Endodermal cell (in vitro differentiated cells): ENCODE data around the gene ERC1. TPM values are rescaled to one million over a fixed set of nuclear protein-coding genes. Genes with fewer than 3 reads are reported as not detected.

Experiments used
- DNase-seq: peaks from one replicate; pipeline ENCODE4 v3.0.0-alpha.2; 2017
- H3K27ac ChIP-seq: 2 replicates; pipeline ENCODE4 v1.5.1; 2013; ENCODE audit warnings: mild to moderate bottlenecking, low read depth, low read length, moderate library complexity
- H3K27me3 ChIP-seq: 2 replicates; pipeline ENCODE4 v1.6.1; 2013; ENCODE audit warnings: mild to moderate bottlenecking, low read length, moderate library complexity; ENCODE audit not compliant: insufficient read depth, control insufficient read depth, poor library complexity, severe bottlenecking
- H3K36me3 ChIP-seq: 2 replicates; pipeline ENCODE4 v1.7.0; 2013; ENCODE audit warnings: mild to moderate bottlenecking, low read length, moderate library complexity; ENCODE audit not compliant: control insufficient read depth, insufficient read depth
- H3K4me1 ChIP-seq: one replicate; pipeline ENCODE4 v1.7.0; 2013; ENCODE audit warnings: low read length; ENCODE audit not compliant: control insufficient read depth, insufficient read depth
- H3K4me3 ChIP-seq: 2 replicates; pipeline ENCODE4 v1.5.1; 2013; ENCODE audit warnings: mild to moderate bottlenecking, low read length, moderate library complexity
- H3K9ac ChIP-seq: 2 replicates; pipeline ENCODE4 v1.6.1; 2013; ENCODE audit warnings: mild to moderate bottlenecking, low read length, moderate library complexity; ENCODE audit not compliant: poor library complexity, severe bottlenecking; ENCODE audit errors: extremely low read depth
- H3K9me3 ChIP-seq: 2 replicates; pipeline ENCODE4 v1.6.1; 2013; ENCODE audit warnings: mild to moderate bottlenecking, low read length, moderate library complexity; ENCODE audit not compliant: control insufficient read depth
- H3K27ac Mint-ChIP-seq: 2 replicates; pipeline ENCODE4 v1.8.0; 2020; ENCODE audit warnings: mixed read lengths
- H3K27me3 Mint-ChIP-seq: 2 replicates; pipeline ENCODE4 v1.8.0; 2021; ENCODE audit warnings: mild to moderate bottlenecking, mixed read lengths; ENCODE audit not compliant: insufficient read depth
- H3K36me3 Mint-ChIP-seq: 2 replicates; pipeline ENCODE4 v1.8.0; 2020; ENCODE audit warnings: low read depth, mixed read lengths
- H3K4me1 Mint-ChIP-seq: 2 replicates; pipeline ENCODE4 v1.8.0; 2020; ENCODE audit warnings: mixed read lengths
- H3K4me3 Mint-ChIP-seq: 2 replicates; pipeline ENCODE4 v1.8.0; 2020; ENCODE audit warnings: mild to moderate bottlenecking, moderate library complexity, mixed read lengths
- H3K9me3 Mint-ChIP-seq: 2 replicates; pipeline ENCODE4 v1.8.0; 2020; ENCODE audit warnings: mild to moderate bottlenecking, mixed read lengths
- CTCF ChIP-seq: fragments of 200-600 bp; sonication (generic); conservative IDR thresholded peaks from 2 replicates; pipeline ENCODE4 v1.5.0; 2021; ENCODE audit warnings: antibody characterized with exemption, mild to moderate bottlenecking
- WGBS, 2 experiments: methylation state at CpG; one replicate each; pipeline versions ENCODE4 v1.1.5 to v1.1.7; 2013; ENCODE audit warnings: missing lambda C conversion rate in 2 of 2, mixed read lengths in 1 of 2; ENCODE audit not compliant: insufficient coverage in 1 of 2, insufficient read length in 1 of 2; 5-methylcytosine and 5-hydroxymethylcytosine counted together
- total RNA-seq, 2 donors: library from RNA; stranded (reverse); fragmentation: NEBNext Ultra II Directional in 1 of 2; extraction: Animal tissue kit (Norgen Biotek cat#: 25700) in 1 of 2; gene quantifications; 2 replicates in 1 of 2; 3 replicates in 1 of 2; pipeline ENCODE4 v1.2.1, GENCODE V29; 2021

ERC1 gene
- total RNA-seq, 2 donors from 2014 or later: 60.6 to 159 TPM

DNA sequence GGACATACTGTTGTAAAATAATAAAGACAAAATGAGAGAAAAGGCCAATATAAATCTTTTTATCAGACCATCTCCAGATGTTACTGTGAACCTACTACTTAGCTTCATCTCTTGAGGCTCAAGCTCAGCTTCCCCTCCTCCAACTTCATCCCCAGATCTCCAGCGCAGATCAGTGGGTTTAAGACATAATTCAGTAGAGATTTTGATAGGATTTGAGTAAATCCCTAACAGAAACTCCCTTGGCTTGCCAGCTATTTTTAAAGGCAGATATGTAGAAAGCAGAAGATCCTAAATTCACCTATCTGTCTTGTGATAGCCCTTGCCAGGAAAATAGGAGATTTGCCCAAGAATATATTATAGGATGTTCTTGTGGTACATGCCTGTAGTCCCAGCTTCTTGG is 366.7 kb downstream of the ERC1 start:
- peaks cover 6% of the 10 kb centered on the region for H3K36me3 Mint-ChIP-seq
- Histone ChIP-seq H3K4me3 (no peak overlapping the region), H3K27me3 (no peaks in the 10 kb centered on the region), H3K9me3 (no peaks in the 10 kb centered on the region), H3K4me1 (no peaks in the 10 kb centered on the region), H3K9ac (no peak overlapping the region), H3K36me3 (no peaks in the 10 kb centered on the region), H3K27ac (no peak overlapping the region)
- H3K4me3 Mint-ChIP-seq: no peak overlapping the region
- TF ChIP-seq CTCF: no peak
- WGBS, 2 experiments: 100% methylated on average over 1 of the region's 1 CpG; no CpG with 5 or more reads in 1 of the 2 experiments
- no peaks in the 10 kb centered on the region for H3K9me3 Mint-ChIP-seq
- no peak overlapping the region for H3K27ac Mint-ChIP-seq
- H3K4me1 Mint-ChIP-seq: peaks cover 5% of the 10 kb centered on the region
- no peak for DNase-seq
- H3K27me3 Mint-ChIP-seq: no peaks in the 10 kb centered on the region

DNA sequence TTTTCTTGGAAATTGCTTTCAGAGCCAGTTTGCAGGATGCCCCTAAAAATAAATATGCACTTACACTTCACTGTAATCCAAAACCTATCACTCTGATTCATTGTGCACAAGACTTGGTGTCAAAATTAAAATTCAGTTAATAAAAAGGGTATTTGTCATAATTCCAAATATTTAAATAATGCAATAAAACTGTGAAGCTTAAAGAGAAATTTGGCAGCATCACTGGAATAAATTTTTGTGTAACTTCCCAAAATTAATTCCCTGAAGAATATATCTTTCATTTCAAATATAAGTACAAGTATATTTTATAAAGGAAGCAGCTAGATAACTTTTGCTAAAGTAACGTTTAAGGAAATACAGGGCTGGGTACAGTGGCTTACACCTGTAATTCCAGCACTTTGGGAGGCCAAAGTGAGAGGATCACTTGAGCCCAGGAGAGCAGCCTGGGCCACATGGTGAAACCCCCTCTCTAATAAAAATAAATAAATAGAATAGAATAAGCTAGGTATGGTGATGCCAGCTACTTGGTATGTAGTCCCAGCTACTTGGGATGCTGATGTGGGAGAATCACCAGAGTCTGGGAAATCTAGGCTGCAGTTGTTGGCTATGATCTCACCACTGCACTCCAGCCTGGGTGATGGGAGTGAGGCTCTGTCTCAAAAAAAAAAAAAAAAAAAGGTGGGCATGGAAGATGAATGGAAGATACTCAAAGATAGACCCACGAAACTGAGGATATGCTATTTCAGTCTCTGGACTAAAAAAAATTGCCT is 369.6 kb downstream of the ERC1 start:
- Mint-ChIP-seq H3K27ac (no peak overlapping the region), H3K36me3 (peaks cover 8% of the 10 kb centered on the region), H3K4me3 (no peak overlapping the region), H3K9me3 (no peaks in the 10 kb centered on the region), H3K4me1 (no peaks in the 10 kb centered on the region), H3K27me3 (no peaks in the 10 kb centered on the region)
- H3K9ac ChIP-seq: no peak overlapping the region
- no peaks in the 10 kb centered on the region for H3K4me1 ChIP-seq
- H3K36me3 ChIP-seq: no peaks in the 10 kb centered on the region
- WGBS, 2 experiments: 93 to 100% methylated on average over 1 to 2 of the region's 2 CpGs
- no peak for DNase-seq
- H3K9me3 ChIP-seq: no peaks in the 10 kb centered on the region
- H3K27me3 ChIP-seq: no peaks in the 10 kb centered on the region
- no peak overlapping the region for H3K4me3 ChIP-seq
- TF ChIP-seq CTCF: no peak
- H3K27ac ChIP-seq: no peak overlapping the region

DNA sequence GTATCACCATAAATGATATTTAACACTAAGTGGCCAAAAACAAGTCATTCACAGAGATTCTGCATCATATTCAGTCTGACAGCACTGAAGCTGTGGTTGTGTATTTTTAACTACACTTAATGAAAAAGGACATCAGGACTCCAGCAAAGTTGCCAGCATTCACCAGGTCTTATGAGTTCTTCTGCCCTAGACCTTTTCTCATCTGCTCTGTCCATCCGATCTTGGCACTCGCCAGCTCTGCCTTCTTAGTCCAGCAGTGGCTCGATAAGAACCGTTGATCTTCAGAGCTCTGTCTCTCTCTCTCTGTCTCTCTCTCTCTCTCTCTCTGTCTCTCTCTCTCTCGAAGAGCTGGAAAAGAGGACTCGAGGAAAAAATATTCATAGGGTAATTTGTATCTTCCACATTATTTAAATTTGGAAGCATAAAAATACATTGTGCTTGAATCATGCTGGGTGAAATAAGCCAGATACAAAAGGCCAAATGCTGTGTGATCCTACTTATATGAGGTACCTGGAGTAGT is 371.2 kb downstream of the ERC1 start:
- Histone ChIP-seq H3K4me1 (no peaks in the 10 kb centered on the region), H3K9me3 (no peaks in the 10 kb centered on the region), H3K27me3 (no peaks in the 10 kb centered on the region), H3K27ac (no peak overlapping the region), H3K4me3 (no peak overlapping the region), H3K36me3 (no peaks in the 10 kb centered on the region), H3K9ac (no peak overlapping the region)
- Mint-ChIP-seq H3K27me3 (no peaks in the 10 kb centered on the region), H3K4me1 (peaks cover under 1% of the 10 kb centered on the region), H3K36me3 (peaks cover 10% of the 10 kb centered on the region), H3K9me3 (no peaks in the 10 kb centered on the region), H3K4me3 (no peak overlapping the region), H3K27ac (no peak overlapping the region)
- DNase-seq: no peak
- TF ChIP-seq CTCF: no peak
- 96 to 100% methylated on average over 3 to 4 of the region's 6 CpGs for WGBS, 2 experiments
